ENCODE results near the gene ADGRB2. TPM values are rescaled to one million over a fixed set of nuclear protein-coding genes. Genes with fewer than 3 reads are reported as not detected.

The ADGRB2 gene
- total RNA-seq, 1 donor from 2014 or later, result 0.69 TPM

GRCh38 chr1:31688233-31688918 lies 75.8 kb downstream of the ADGRB2 start:
- DNase-seq (no peak), ATAC-seq (no peak)
- Histone ChIP-seq H3K27ac (no peak overlapping the region), H3K36me3 (no peaks in the 10 kb centered on the region), H3K4me3 (no peak overlapping the region), H3K27me3 (peaks cover 12% of the 10 kb centered on the region), H3K4me1 (no peaks in the 10 kb centered on the region), H3K9me3 (no peaks in the 10 kb centered on the region)
- TF ChIP-seq CTCF (IDR thresholded peaks at IDR 0.05), result no peak
- intact Hi-C loops (cut with DNase I), result no loop called here

GRCh38 chr1:31687601-31688000 lies 76.5 kb downstream of the ADGRB2 start:
- H3K9me3 ChIP-seq, result no peaks in the 10 kb centered on the region
- TF ChIP-seq CTCF (IDR thresholded peaks at IDR 0.05), result no peak
- intact Hi-C loops (cut with DNase I), result no loop called here

GRCh38 chr1:31685795-31686194 lies 78.3 kb downstream of the ADGRB2 start:
- intact Hi-C loops (cut with DNase I), result no loop called here
- TF ChIP-seq CTCF (IDR thresholded peaks at IDR 0.05), result no peak
- Histone ChIP-seq H3K27me3 (peaks cover 12% of the 10 kb centered on the region), H3K27ac (no peak overlapping the region), H3K9me3 (no peaks in the 10 kb centered on the region), H3K4me3 (no peak overlapping the region), H3K36me3 (no peaks in the 10 kb centered on the region), H3K4me1 (no peaks in the 10 kb centered on the region)
- ATAC-seq (no peak), DNase-seq (no peak)

More at GRCh38 chr1:31687601-31688000, 76.5 kb downstream of the ADGRB2 start:
- no peaks in the 10 kb centered on the region for H3K4me1 ChIP-seq
- no peak overlapping the region for H3K4me3 ChIP-seq
- no peaks in the 10 kb centered on the region for H3K36me3 ChIP-seq
- H3K27ac ChIP-seq, result no peak overlapping the region
- peaks cover 12% of the 10 kb centered on the region for H3K27me3 ChIP-seq
- DNase-seq (no peak), ATAC-seq (no peak)

DNA sequence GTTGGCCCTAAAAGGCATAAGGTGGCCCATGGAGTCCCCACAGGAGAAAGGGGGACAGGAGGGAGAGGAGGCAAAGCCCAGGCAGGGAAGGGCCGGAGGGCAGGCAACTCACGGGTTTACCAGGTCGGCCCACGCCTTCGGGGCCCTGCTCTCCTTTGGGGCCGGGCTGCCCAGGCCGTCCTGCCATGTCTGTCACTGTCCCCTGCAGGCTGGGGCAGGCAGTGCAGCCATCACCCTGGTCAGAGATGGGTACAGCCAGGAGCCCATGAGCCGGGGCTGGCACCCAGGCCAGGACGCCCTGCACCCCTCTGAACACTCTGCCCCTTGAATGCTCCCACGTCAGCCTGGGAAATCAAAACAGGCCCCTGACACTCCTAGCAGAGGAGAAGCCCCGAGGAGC lies 80.1 kb downstream of the ADGRB2 start:
- no peaks in the 10 kb centered on the region for H3K36me3 ChIP-seq

DNA sequence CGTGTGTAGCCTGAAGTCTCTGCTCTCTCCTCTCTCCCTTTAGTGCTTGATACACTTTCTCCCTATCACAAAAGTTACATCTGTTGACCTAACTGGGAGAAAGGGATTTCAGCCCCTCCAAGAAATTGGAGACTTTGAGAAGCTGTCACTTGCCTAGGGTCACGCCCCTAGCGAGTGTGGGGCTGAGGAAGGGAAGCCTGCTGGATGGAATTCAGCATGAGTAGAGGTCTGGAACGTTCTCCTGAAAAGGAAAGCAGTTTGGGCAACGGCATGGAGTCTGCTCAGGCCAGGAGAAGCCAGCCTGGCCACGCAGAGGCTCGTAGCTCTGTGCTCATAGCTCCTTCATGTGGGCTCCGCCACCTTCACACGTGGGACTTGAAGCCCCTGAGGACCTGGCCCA lies 82.7 kb downstream of the ADGRB2 start:
- Histone ChIP-seq H3K9me3 (no peaks in the 10 kb centered on the region), H3K27ac (no peak overlapping the region), H3K36me3 (no peaks in the 10 kb centered on the region), H3K4me3 (no peak overlapping the region), H3K27me3 (peaks cover 12% of the 10 kb centered on the region), H3K4me1 (no peaks in the 10 kb centered on the region)
- intact Hi-C loops (cut with DNase I), result no loop called here
- ATAC-seq (no peak), DNase-seq (no peak)
- TF ChIP-seq CTCF (IDR thresholded peaks at IDR 0.05), result no peak

More for the DNA sequence above, 80.1 kb downstream of the ADGRB2 start:
- ATAC-seq (peak; percentile 71), DNase-seq (no peak)
- Histone ChIP-seq H3K4me1 (no peaks in the 10 kb centered on the region), H3K27ac (no peak overlapping the region), H3K27me3 (peaks cover 12% of the 10 kb centered on the region), H3K9me3 (no peaks in the 10 kb centered on the region), H3K4me3 (no peak overlapping the region)
- intact Hi-C loops (cut with DNase I), result no loop called here
- peak; percentile 28 for TF ChIP-seq CTCF (IDR thresholded peaks at IDR 0.05)

All from upper lobe of right lung (tissue), 1 donor.